Stomach smooth muscle (tissue), 2 donors: ENCODE data around the gene OR1N1.
"Not testable (repeated sequence)": the region's sequence is repeated elsewhere in the genome, so short reads cannot be mapped to it uniquely, and the experiment has no call there.

Experiments
- H3K27ac ChIP-seq: one replicate; pipeline ENCODE4 v1.7.0; 2013; ENCODE audit warnings: mild to moderate bottlenecking, low read length, inconsistent platforms
- H3K27me3 ChIP-seq, 2 donors: one replicate each; pipeline ENCODE4 v1.7.0; 2013; ENCODE audit warnings: low read length in 2 of 2; ENCODE audit not compliant: insufficient read depth in 2 of 2, control insufficient read depth in 1 of 2
- H3K36me3 ChIP-seq, 2 donors: one replicate each; pipeline ENCODE4 v1.7.0; 2013; ENCODE audit warnings: low read length in 2 of 2; ENCODE audit not compliant: control insufficient read depth in 2 of 2, insufficient read depth in 2 of 2
- H3K4me1 ChIP-seq: one replicate; pipeline ENCODE4 v1.7.0; 2013; ENCODE audit warnings: low read length; ENCODE audit not compliant: control insufficient read depth, insufficient read depth
- H3K4me3 ChIP-seq, 2 donors: one replicate each; pipeline ENCODE4 v1.7.0; 2013; ENCODE audit warnings: low read length in 2 of 2
- H3K9ac ChIP-seq, 2 donors: one replicate each; pipeline ENCODE4 v1.7.0; 2013; ENCODE audit warnings: low read length in 2 of 2, mild to moderate bottlenecking in 1 of 2
- H3K9me3 ChIP-seq, 2 donors: one replicate each; pipeline ENCODE4 v1.7.0; 2013; ENCODE audit warnings: low read length in 2 of 2; ENCODE audit not compliant: control insufficient read depth in 2 of 2
- donor health status: healthy.
- donor health status: Pancreatic carcinoma.

Gene OR1N1

GRCh38 chr9:122531157-122531556, 4.1 kb upstream of the OR1N1 start:
- not testable (repeated sequence) for H3K36me3 ChIP-seq

GRCh38 chr9:122526602-122527001, 491 bp downstream of the OR1N1 start:
- no peaks in the 10 kb centered on the region for H3K4me1 ChIP-seq
- no peaks in the 10 kb centered on the region for H3K36me3 ChIP-seq
- H3K27ac ChIP-seq, result no peak overlapping the region
- no peak overlapping the region for H3K9ac ChIP-seq
- H3K9me3 ChIP-seq, result no peaks in the 10 kb centered on the region
- H3K27me3 ChIP-seq, result peaks cover 2 to 4% of the 10 kb centered on the region in 2 donors
- H3K4me3 ChIP-seq, result no peak overlapping the region

More at GRCh38 chr9:122531157-122531556, 4.1 kb upstream of the OR1N1 start:
- H3K27ac ChIP-seq, H3K9me3 ChIP-seq, H3K4me1 ChIP-seq, H3K27me3 ChIP-seq, H3K4me3 ChIP-seq, H3K9ac ChIP-seq: not testable (repeated sequence)

GRCh38 chr9:122519376-122519775, 7.7 kb downstream of the OR1N1 start:
- no peak overlapping the region for H3K27ac ChIP-seq
- peaks cover 0 to 5% of the 10 kb centered on the region in 2 donors for H3K27me3 ChIP-seq
- H3K4me3 ChIP-seq, result no peak overlapping the region
- H3K9me3 ChIP-seq, result no peaks in the 10 kb centered on the region
- no peaks in the 10 kb centered on the region for H3K36me3 ChIP-seq
- no peak overlapping the region for H3K9ac ChIP-seq
- H3K4me1 ChIP-seq, result no peaks in the 10 kb centered on the region

GRCh38 chr9:122518841-122519240, 8.3 kb downstream of the OR1N1 start, which contains the start of gene OR1J4:
OR1J4 (plus strand) TSS chr9:122519141; CDS start chr9:122519141, 0 bp downstream.
- H3K36me3 ChIP-seq, result no peaks in the 10 kb centered on the region
- no peaks in the 10 kb centered on the region for H3K9me3 ChIP-seq

GRCh38 chr9:122518226-122518625, 8.9 kb downstream of the OR1N1 start:
- no peaks in the 10 kb centered on the region for H3K36me3 ChIP-seq
- H3K9me3 ChIP-seq, result no peaks in the 10 kb centered on the region
- no peak overlapping the region for H3K27ac ChIP-seq
- peaks cover 0 to 5% of the 10 kb centered on the region in 2 donors for H3K27me3 ChIP-seq
- H3K9ac ChIP-seq, result no peak overlapping the region
- H3K4me3 ChIP-seq, result no peak overlapping the region
- no peaks in the 10 kb centered on the region for H3K4me1 ChIP-seq

More at GRCh38 chr9:122518841-122519240, 8.3 kb downstream of the OR1N1 start, which contains the start of gene OR1J4:
- Histone ChIP-seq H3K27me3 (peaks cover 0 to 5% of the 10 kb centered on the region in 2 donors), H3K4me3 (no peak within 1 kb of the TSS), H3K27ac (no peak within 1 kb of the TSS), H3K4me1 (no peaks in the 10 kb centered on the region), H3K9ac (no peak within 1 kb of the TSS)

GRCh38 chr9:122510502-122510901, 16.6 kb downstream of the OR1N1 start, which contains the start of gene OR1J2:
OR1J2 (plus strand) TSS chr9:122510802; CDS start chr9:122510802, 0 bp downstream.
- Histone ChIP-seq H3K27ac (no peak within 1 kb of the TSS), H3K9ac (no peak within 1 kb of the TSS), H3K36me3 (no peaks in the 10 kb centered on the region), H3K4me1 (no peaks in the 10 kb centered on the region), H3K9me3 (no peaks in the 10 kb centered on the region), H3K4me3 (no peak within 1 kb of the TSS), H3K27me3 (no peaks in the 10 kb centered on the region)

GRCh38 chr9:122506964-122507363, 20.1 kb downstream of the OR1N1 start:
- no peak overlapping the region for H3K27ac ChIP-seq
- H3K36me3 ChIP-seq, result no peaks in the 10 kb centered on the region
- no peak overlapping the region for H3K4me3 ChIP-seq
- H3K4me1 ChIP-seq, result no peaks in the 10 kb centered on the region
- H3K9ac ChIP-seq, result no peak overlapping the region
- H3K9me3 ChIP-seq, result no peaks in the 10 kb centered on the region
- no peaks in the 10 kb centered on the region for H3K27me3 ChIP-seq

GRCh38 chr9:122498883-122499288, 28.2 kb downstream of the OR1N1 start:
- H3K27me3 ChIP-seq, result peaks cover 0 to 2% of the 10 kb centered on the region in 2 donors

GRCh38 chr9:122479062-122479461, 48.0 kb downstream of the OR1N1 start:
- H3K27ac ChIP-seq, result no peak overlapping the region
- no peaks in the 10 kb centered on the region for H3K36me3 ChIP-seq
- peaks cover 3 to 5% of the 10 kb centered on the region in 2 donors for H3K27me3 ChIP-seq
- no peak overlapping the region for H3K4me3 ChIP-seq
- no peak overlapping the region for H3K9ac ChIP-seq
- no peaks in the 10 kb centered on the region for H3K9me3 ChIP-seq
- no peaks in the 10 kb centered on the region for H3K4me1 ChIP-seq

More at GRCh38 chr9:122498883-122499288, 28.2 kb downstream of the OR1N1 start:
- H3K9me3 ChIP-seq, result peaks cover 3 to 8% of the 10 kb centered on the region in 2 donors
- H3K27ac ChIP-seq, result no peak overlapping the region
- H3K9ac ChIP-seq, result no peak overlapping the region
- H3K4me1 ChIP-seq, result no peaks in the 10 kb centered on the region
- H3K4me3 ChIP-seq, result no peak overlapping the region
- H3K36me3 ChIP-seq, result no peaks in the 10 kb centered on the region

GRCh38 chr9:122477826-122478225, 49.3 kb downstream of the OR1N1 start, which contains the start of gene OR1J1:
OR1J1 (minus strand) TSS chr9:122477926; CDS start chr9:122477926, 0 bp downstream.
- no peak within 1 kb of the TSS for H3K9ac ChIP-seq
- no peak within 1 kb of the TSS for H3K27ac ChIP-seq
- peaks cover 3 to 5% of the 10 kb centered on the region in 2 donors for H3K27me3 ChIP-seq
- no peaks in the 10 kb centered on the region for H3K4me1 ChIP-seq
- no peak within 1 kb of the TSS for H3K4me3 ChIP-seq
- H3K36me3 ChIP-seq, result no peaks in the 10 kb centered on the region
- H3K9me3 ChIP-seq, result no peaks in the 10 kb centered on the region

GRCh38 chr9:122477346-122477745, 49.7 kb downstream of the OR1N1 start:
- no peak overlapping the region for H3K4me3 ChIP-seq
- H3K4me1 ChIP-seq, result no peaks in the 10 kb centered on the region

More at GRCh38 chr9:122477346-122477745, 49.7 kb downstream of the OR1N1 start:
- Histone ChIP-seq H3K9ac (no peak overlapping the region), H3K27ac (no peak overlapping the region), H3K9me3 (no peaks in the 10 kb centered on the region), H3K27me3 (peaks cover 3 to 5% of the 10 kb centered on the region in 2 donors), H3K36me3 (no peaks in the 10 kb centered on the region)
